WI38 (cell line): ENCODE data around the gene AGAP1.

Experiments
- H3K4me3 ChIP-seq: 2 replicates; pipeline ENCODE4 v1.5.1; 2011; ENCODE audit warnings: low read depth, mild to moderate bottlenecking, control low read depth, low read length
- TF ChIP-seq, protein P1 (sequence below): IDR thresholded peaks from 2 replicates; pipeline ENCODE4 v1.5.1; 2012; ENCODE audit warnings: low read depth, mild to moderate bottlenecking, control low read depth, low read length

Gene AGAP1

GRCh38 chr2:235979037-235979436, 485.2 kb downstream of the AGAP1 start:
- TF ChIP-seq, protein P1, sequence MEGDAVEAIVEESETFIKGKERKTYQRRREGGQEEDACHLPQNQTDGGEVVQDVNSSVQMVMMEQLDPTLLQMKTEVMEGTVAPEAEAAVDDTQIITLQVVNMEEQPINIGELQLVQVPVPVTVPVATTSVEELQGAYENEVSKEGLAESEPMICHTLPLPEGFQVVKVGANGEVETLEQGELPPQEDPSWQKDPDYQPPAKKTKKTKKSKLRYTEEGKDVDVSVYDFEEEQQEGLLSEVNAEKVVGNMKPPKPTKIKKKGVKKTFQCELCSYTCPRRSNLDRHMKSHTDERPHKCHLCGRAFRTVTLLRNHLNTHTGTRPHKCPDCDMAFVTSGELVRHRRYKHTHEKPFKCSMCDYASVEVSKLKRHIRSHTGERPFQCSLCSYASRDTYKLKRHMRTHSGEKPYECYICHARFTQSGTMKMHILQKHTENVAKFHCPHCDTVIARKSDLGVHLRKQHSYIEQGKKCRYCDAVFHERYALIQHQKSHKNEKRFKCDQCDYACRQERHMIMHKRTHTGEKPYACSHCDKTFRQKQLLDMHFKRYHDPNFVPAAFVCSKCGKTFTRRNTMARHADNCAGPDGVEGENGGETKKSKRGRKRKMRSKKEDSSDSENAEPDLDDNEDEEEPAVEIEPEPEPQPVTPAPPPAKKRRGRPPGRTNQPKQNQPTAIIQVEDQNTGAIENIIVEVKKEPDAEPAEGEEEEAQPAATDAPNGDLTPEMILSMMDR: no peak
- no peak overlapping the region for H3K4me3 ChIP-seq

DNA sequence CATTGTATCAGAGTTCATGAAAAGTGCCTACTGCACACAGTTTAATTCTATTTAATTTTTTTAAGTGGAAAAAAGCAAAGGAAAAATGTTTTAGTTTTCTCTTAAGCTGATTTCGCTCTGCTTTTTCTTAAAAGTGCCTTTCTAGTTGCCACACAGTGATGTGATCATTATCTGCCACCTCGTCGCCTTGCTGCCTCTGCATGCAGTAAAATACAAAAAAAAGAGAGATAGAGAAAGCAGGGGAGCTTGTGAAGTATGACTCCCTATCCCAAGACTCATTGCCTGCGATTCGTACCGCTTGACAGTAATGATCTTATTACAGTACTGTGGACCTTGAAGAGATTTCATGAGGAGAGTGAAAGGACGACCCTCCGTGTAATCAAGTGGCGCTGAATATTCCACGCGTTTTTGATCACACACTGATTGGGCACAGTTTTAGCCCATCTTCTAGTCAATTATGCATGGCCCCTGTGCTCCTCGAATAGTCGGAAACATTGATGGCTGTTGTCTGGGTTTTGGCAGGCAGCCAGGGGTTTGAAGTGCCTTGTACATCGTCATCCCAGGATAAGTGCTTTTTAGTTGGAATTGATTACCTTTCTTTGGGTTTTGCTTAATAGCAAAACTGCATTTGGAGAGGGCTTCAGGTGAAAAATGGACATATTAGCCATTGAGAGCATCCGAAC, 486.1 kb downstream of the AGAP1 start:
- TF ChIP-seq, protein P1: no peak
- no peak overlapping the region for H3K4me3 ChIP-seq

DNA sequence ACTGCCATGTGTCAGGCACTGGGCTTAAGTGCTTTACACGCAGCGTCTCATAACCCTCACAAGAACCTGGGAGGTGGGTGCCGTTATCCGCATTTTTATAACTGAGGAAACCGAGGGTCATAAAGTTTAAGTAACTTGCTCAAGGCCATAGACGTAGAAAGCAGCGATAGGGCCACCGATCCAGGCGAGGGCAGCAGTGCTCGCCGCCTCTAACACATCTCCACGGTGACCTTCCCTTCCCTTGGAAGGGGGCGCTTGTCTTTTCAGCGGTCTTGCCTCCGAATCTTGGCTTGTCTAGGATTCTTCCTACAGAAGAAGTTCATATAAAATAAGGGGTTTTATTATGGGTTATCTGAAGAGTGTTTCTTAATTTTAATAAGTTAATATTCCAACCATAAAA, 487.8 kb downstream of the AGAP1 start:
- TF ChIP-seq, protein P1: no peak
- no peak overlapping the region for H3K4me3 ChIP-seq

DNA sequence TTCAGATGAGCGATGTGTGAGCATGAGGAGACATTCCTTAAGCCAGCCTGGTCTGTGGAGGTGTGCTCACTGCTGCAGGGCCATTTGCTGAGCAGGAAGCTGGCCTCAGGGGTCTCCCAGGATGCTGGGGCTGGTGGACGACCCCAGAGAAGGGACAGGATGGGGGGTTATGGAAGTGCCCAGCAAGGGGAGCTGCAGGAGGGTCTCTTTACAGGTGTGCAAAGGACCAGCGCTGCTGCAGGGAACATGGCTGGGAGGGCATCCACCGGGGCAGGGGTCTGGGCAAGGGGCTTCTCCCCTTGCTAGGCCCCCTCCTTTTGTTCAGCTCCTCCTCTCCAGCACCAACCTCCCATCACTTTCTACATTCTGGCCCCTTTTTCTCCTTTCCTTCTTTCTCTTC, 489.2 kb downstream of the AGAP1 start:
- TF ChIP-seq, protein P1: no peak
- H3K4me3 ChIP-seq: no peak overlapping the region

- no peak overlapping the region for H3K4me3 ChIP-seq
- TF ChIP-seq, protein P1: no peak
Observed at GRCh38 chr2:235984552-235984951, 490.7 kb downstream of the AGAP1 start.

- TF ChIP-seq, protein P1: no peak
- no peak overlapping the region for H3K4me3 ChIP-seq
Observed at GRCh38 chr2:235986361-235986760, 492.5 kb downstream of the AGAP1 start.

DNA sequence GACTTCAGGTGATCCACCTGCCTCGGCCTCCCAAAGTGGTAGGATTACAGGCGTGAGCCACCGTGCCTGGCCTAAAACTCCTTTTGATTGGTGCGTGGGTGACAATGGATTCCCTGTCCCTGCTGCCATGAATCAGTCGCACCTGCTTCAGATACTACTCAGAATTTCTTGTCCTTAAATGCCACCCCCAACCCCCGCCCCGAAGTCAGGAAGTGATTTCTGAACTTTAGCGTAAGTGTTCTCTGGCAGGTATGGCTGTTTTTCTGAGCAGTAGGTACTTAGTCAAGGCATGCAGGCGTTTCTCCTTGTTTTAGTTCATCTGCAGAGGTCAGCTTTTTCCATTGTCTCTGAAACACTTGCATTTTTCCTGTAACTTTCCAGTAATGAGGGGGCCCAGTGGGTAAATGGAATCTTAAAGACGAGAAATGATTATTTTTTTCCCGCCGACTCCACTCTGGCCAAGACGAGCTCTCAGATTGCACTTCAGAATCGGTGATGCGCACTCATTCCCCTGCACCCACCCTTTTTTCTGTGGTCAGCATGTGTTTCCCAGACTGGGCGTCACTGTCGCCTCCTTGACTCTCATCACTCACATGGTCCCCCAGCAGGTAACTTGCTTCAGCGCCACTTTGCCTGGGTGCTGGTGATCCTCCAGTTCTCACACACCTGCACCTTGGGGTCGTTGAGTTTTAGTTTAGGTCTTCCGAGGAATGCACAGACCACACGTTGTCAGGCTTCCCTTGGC, 494.6 kb downstream of the AGAP1 start:
- TF ChIP-seq, protein P1: no peak
- no peak overlapping the region for H3K4me3 ChIP-seq
